ENCODE measurements around the gene GPATCH2L. TPM values are rescaled to one million over a fixed set of nuclear protein-coding genes. Genes with fewer than 3 reads are reported as not detected.

The GPATCH2L gene
- total RNA-seq, 1 experiment from 2014 or later, result 76.7 TPM

- Mint-ChIP-seq H3K27ac (no peak overlapping the region), H3K4me3 (no peak overlapping the region), H3K36me3 (ENCODE audit: insufficient read depth in 1 of 3, low read depth in 3 of 3) (no peaks in the 10 kb centered on the region), H3K9me3 (peaks cover 0 to 2% of the 10 kb centered on the region in 2 experiments; a peak in 2 of 5 replicates), H3K27me3 (ENCODE audit: low read depth) (peaks cover 94% of the 10 kb centered on the region), H3K4me1 (peaks cover 25 to 47% of the 10 kb centered on the region in 2 experiments)
- Histone ChIP-seq H4K20me1 (ENCODE audit: control insufficient read depth, insufficient read depth, insufficient read length) (peaks cover 2% of the 10 kb centered on the region), H2BK5ac (ENCODE audit: insufficient read length, low read length) (no peak overlapping the region), H3T11ph (ENCODE audit: low read length) (no peak overlapping the region), H3K4me2 (ENCODE audit: insufficient read depth, insufficient read length, low read length) (no peak overlapping the region), H3K9ac (ENCODE audit: extremely low read depth, insufficient read length, low read length) (no peak overlapping the region), H3K18ac (ENCODE audit: insufficient read length, low read depth, low read length) (no peak overlapping the region), H3K79me1 (ENCODE audit: insufficient read depth, low read depth, low read length, poor library complexity, severe bottlenecking) (no peaks in the 10 kb centered on the region), H3K14ac (ENCODE audit: insufficient read depth, low read length) (no peak overlapping the region), H3K56ac (ENCODE audit: insufficient read length, low read depth, low read length) (no peak overlapping the region), H3K79me2 (ENCODE audit: insufficient read depth, low read length) (no peaks in the 10 kb centered on the region), H2BK12ac (ENCODE audit: insufficient read length, low read depth, low read length) (no peak overlapping the region), H4K8ac (replicated peaks; ENCODE audit: insufficient read length, low read depth, low read length) (no peak overlapping the region), H3K23ac (ENCODE audit: insufficient read length, low read depth, low read length) (no peak overlapping the region), H2BK20ac (ENCODE audit: low read depth, low read length, poor library complexity, severe bottlenecking) (no peak overlapping the region), H3K27ac (ENCODE audit: insufficient read length, low read depth, low read length) (no peak overlapping the region), H2BK120ac (ENCODE audit: low read depth, low read length, poor library complexity, severe bottlenecking) (no peak overlapping the region), H4K5ac (ENCODE audit: insufficient read length, low read depth, low read length) (no peak overlapping the region), H2BK15ac (ENCODE audit: low read depth, low read length) (no peak overlapping the region), H4K91ac (ENCODE audit: insufficient read length, low read depth, low read length) (no peak overlapping the region), H3K4me1 (ENCODE audit: insufficient read depth, low read length) (no peaks in the 10 kb centered on the region; the same call in 1 of the 2 replicates), H3K4ac (ENCODE audit: low read depth, low read length) (no peak overlapping the region), H3K9me3 (ENCODE audit: control insufficient read depth, low read depth, low read length) (no peaks in the 10 kb centered on the region), H3K23me2 (ENCODE audit: insufficient read length, low read depth, low read length, poor library complexity, severe bottlenecking) (peaks cover 11% of the 10 kb centered on the region), H2AFZ (ENCODE audit: low read length) (no peak overlapping the region), H2AK5ac (ENCODE audit: insufficient read length, low read length) (no peak overlapping the region), H3K27me3 (ENCODE audit: insufficient read depth, low read length) (peaks cover 7% of the 10 kb centered on the region)
- TF ChIP-seq, protein P1, sequence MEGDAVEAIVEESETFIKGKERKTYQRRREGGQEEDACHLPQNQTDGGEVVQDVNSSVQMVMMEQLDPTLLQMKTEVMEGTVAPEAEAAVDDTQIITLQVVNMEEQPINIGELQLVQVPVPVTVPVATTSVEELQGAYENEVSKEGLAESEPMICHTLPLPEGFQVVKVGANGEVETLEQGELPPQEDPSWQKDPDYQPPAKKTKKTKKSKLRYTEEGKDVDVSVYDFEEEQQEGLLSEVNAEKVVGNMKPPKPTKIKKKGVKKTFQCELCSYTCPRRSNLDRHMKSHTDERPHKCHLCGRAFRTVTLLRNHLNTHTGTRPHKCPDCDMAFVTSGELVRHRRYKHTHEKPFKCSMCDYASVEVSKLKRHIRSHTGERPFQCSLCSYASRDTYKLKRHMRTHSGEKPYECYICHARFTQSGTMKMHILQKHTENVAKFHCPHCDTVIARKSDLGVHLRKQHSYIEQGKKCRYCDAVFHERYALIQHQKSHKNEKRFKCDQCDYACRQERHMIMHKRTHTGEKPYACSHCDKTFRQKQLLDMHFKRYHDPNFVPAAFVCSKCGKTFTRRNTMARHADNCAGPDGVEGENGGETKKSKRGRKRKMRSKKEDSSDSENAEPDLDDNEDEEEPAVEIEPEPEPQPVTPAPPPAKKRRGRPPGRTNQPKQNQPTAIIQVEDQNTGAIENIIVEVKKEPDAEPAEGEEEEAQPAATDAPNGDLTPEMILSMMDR (conservative IDR thresholded peaks at IDR 0.05), result no peak
- DNase-seq, result peak; percentile 14
- no CpG with 5 or more reads among the region's 19 CpGs for WGBS (ENCODE audit: extremely low coverage, insufficient read length, low lambda C conversion rate)
Measured at GRCh38 chr14:76134231-76134630, 17.5 kb upstream of the GPATCH2L start.

Data from H9 (cell line).